Endothelial cell of umbilical vein (primary cell): Measurements from ENCODE around the gene NPC1L1. TPM values are rescaled to one million over a fixed set of nuclear protein-coding genes. Genes with fewer than 3 reads are reported as not detected.
A peak's percentile ranks its signal among the peaks of the same experiment; 100 is the strongest.

Experiments used
- BruUV-seq: library from RNA; stranded (reverse); fragments of 400-500 nt; replicated peaks from 2 replicates; lab custom pipeline; 2021; lab: Mats Ljungman, UMichigan
- CTCF ChIA-PET: fragments of 300-600, 350-600 bp; sonication (Branson Sonifier 250); formaldehyde crosslinking; loops from one replicate; lab custom pipeline; 2021; ENCODE audit warnings: antibody characterized with exemption, inconsistent platforms; lab: Charles Lee
- POLR2A ChIA-PET: fragments of 300-600, 350-600 bp; sonication (Branson Sonifier 250); formaldehyde crosslinking; loops from one replicate; lab custom pipeline; 2021; ENCODE audit warnings: antibody characterized with exemption, inconsistent platforms; lab: Charles Lee
- DNase-seq: peaks from one replicate; pipeline ENCODE4 v3.0.0-alpha.2; 2011; ENCODE audit warnings: low read depth, low spot score
- FAIRE-seq: peaks from 2 replicates; lab custom pipeline; 2011; peaks lifted over from hg19 to GRCh38; lab: Jason Lieb, UNC
- H2AFZ ChIP-seq: 2 replicates; pipeline ENCODE4 v1.6.0; 2012; ENCODE audit warnings: low read depth, low read length, control low read depth, inconsistent platforms
- H3K27ac ChIP-seq: 2 replicates; pipeline ENCODE4 v1.5.1; 2011; ENCODE audit warnings: low read depth, mild to moderate bottlenecking, control low read depth, low read length, moderate library complexity; ENCODE audit not compliant: insufficient read depth
- H3K27me3 ChIP-seq, 2 experiments: 2 replicates each; pipeline versions ENCODE4 v1.6.0 to v1.6.1; 2011; ENCODE audit warnings: low read length in 2 of 2, mixed read lengths in 1 of 2; ENCODE audit not compliant: control insufficient read depth in 2 of 2, insufficient read depth in 2 of 2
- H3K36me3 ChIP-seq, 2 experiments: 2 replicates in 1 of 2; 3 replicates in 1 of 2; pipeline ENCODE4 v1.5.1; 2011; ENCODE audit warnings: low read length in 2 of 2, mild to moderate bottlenecking in 1 of 2, moderate library complexity in 1 of 2; ENCODE audit not compliant: control insufficient read depth in 2 of 2, insufficient read depth in 2 of 2; ENCODE audit errors: extremely low read depth in 1 of 2
- H3K4me1 ChIP-seq: 3 replicates; pipeline ENCODE4 v1.5.1; 2011; ENCODE audit warnings: mild to moderate bottlenecking, low read length; ENCODE audit not compliant: control insufficient read depth, insufficient read depth; ENCODE audit errors: extremely low read depth
- H3K4me2 ChIP-seq: 2 replicates; pipeline ENCODE4 v1.6.1; 2011; ENCODE audit warnings: low read length, control low read depth, mixed read lengths; ENCODE audit not compliant: insufficient read depth
- H3K4me3 ChIP-seq, 3 experiments: fragments of 200-600 bp in 1 of 3; sonication (generic), shearing (Covaris generic) in 1 of 3; replicated peaks in 1 of 3; 2 replicates each; pipeline ENCODE4 v1.5.1; 2011 to 2016; ENCODE audit warnings: control low read depth in 3 of 3, low read length in 3 of 3, mild to moderate bottlenecking in 2 of 3, inconsistent platforms in 1 of 3, low read depth in 1 of 3, moderate library complexity in 1 of 3; ENCODE audit not compliant: insufficient read depth in 1 of 3
- H3K79me2 ChIP-seq: 2 replicates; pipeline ENCODE4 v1.6.0; 2012; ENCODE audit warnings: low read length, inconsistent platforms; ENCODE audit not compliant: control insufficient read depth, insufficient read depth
- H3K9ac ChIP-seq: replicated peaks from 2 replicates; pipeline ENCODE3; 2011; ENCODE audit warnings: low read length, control low read depth; ENCODE audit not compliant: insufficient read depth; ENCODE audit errors: extremely low read depth
- H3K9me1 ChIP-seq: replicated peaks from 3 replicates; pipeline ENCODE4 v1.6.0; 2011; ENCODE audit warnings: mild to moderate bottlenecking, low read length; ENCODE audit not compliant: control insufficient read depth, insufficient read depth; ENCODE audit errors: extremely low read depth
- H3K9me3 ChIP-seq: replicated peaks from 2 replicates; pipeline ENCODE4 v1.5.1; 2012; ENCODE audit warnings: low read length, inconsistent platforms; ENCODE audit not compliant: control insufficient read depth, insufficient read depth
- H4K20me1 ChIP-seq: replicated peaks from 2 replicates; pipeline ENCODE3; 2011; ENCODE audit warnings: mild to moderate bottlenecking, low read length; ENCODE audit not compliant: control insufficient read depth, insufficient read depth; ENCODE audit errors: extremely low read depth
- EZH2 ChIP-seq: IDR thresholded peaks from 2 replicates; pipeline ENCODE4 v1.6.1; 2012; ENCODE audit warnings: borderline replicate concordance, low read depth, mild to moderate bottlenecking, moderate library complexity, low read length, inconsistent platforms; ENCODE audit not compliant: severe bottlenecking
- FOS ChIP-seq: IDR thresholded peaks from 2 replicates; pipeline ENCODE4 v1.6.1; 2011; ENCODE audit warnings: mild to moderate bottlenecking, low read length, moderate library complexity, borderline replicate concordance; ENCODE audit not compliant: insufficient read depth
- GATA2 ChIP-seq: IDR thresholded peaks from 2 replicates; pipeline ENCODE4 v1.7.0; 2011; ENCODE audit warnings: low read depth, mild to moderate bottlenecking, moderate library complexity, mixed read lengths, low read length; ENCODE audit not compliant: insufficient read length, insufficient read depth
- JUN ChIP-seq: IDR thresholded peaks from 2 replicates; pipeline ENCODE4 v1.6.1; 2011; ENCODE audit warnings: borderline replicate concordance, low read depth; ENCODE audit not compliant: insufficient read length, insufficient read depth
- POLR2A ChIP-seq: IDR thresholded peaks from 2 replicates; pipeline ENCODE4 v1.6.1; 2012; ENCODE audit warnings: low read depth, mild to moderate bottlenecking, control low read depth, low read length
- POLR2AphosphoS5 ChIP-seq: IDR thresholded peaks from 2 replicates; pipeline ENCODE4 v1.6.1; 2012; ENCODE audit warnings: low read depth, mild to moderate bottlenecking, control low read depth, low read length, moderate library complexity; ENCODE audit not compliant: insufficient read depth
- dilution Hi-C: fragments of 300-500 bp; cut with MboI; formaldehyde crosslinking; loops from one replicate; pipeline ENCODE4 v1.15.0; 2019; ENCODE audit warnings: low sequenced_read_pairs; ENCODE audit not compliant: extremely low pct_ligation_motif_present
- intact Hi-C: fragments of 100-400 bp; cut with micrococcal nuclease; formaldehyde crosslinking; loops from one replicate; pipeline ENCODE4 v1.10.0; 2022
- polyA plus RNA-seq, 4 experiments: library from polyadenylated mRNA; depleted of rRNA in 3 of 4; stranded (reverse) in 3 of 4; unstranded in 1 of 4; fragments of >200 nt; gene quantifications; 2 replicates each; pipeline versions ENCODE4 v1.2.1 to v1.2.3, GENCODE V29; 2011 to 2012; ENCODE audit warnings: missing spikeins in 1 of 4
- total RNA-seq: library from RNA; stranded (reverse); gene quantifications from 2 replicates; pipeline ENCODE4 v1.2.3, GENCODE V29; 2021
- TF ChIP-seq, protein P1 (sequence below), 2 donors: IDR thresholded peaks; 1 replicate in 1 of 2; 2 replicates in 1 of 2; pipeline ENCODE4 v1.5.1; 2011; ENCODE audit warnings: low read length in 2 of 2, mild to moderate bottlenecking in 2 of 2, moderate library complexity in 2 of 2, control low read depth in 1 of 2, inconsistent platforms in 1 of 2, low read depth in 1 of 2; ENCODE audit not compliant: insufficient read depth in 1 of 2; ENCODE audit errors: extremely low read depth in 1 of 2
- TF ChIP-seq, protein P2 (sequence below): IDR thresholded peaks from 2 replicates; pipeline ENCODE4 v1.6.1; 2011; ENCODE audit not compliant: insufficient read depth, insufficient read length

The NPC1L1 gene
- total and polyA plus RNA-seq, 2 donors (not counting 3 experiments of a cell fraction or from before 2014, with no cell fraction given) = not detected

DNA sequence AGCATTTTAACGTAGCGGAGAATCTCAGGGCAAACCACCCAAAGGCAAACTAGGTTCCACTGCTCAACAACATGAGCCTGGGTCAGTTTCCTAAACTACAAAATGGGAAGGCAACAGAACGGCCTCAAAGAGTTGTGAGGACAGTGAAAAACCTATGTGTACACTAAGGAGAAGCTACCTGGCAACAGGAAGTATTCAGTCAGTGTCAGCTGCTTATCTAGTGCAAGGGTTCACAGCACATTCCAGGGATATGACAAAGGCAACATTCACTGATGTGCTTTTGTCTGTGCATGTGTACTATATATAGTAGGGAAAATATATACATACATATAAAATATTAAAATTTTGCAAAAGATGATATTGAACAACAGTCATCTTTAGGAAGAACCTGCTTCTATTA is 67.8 kb downstream of the NPC1L1 start:
- peak; percentile 12 for TF ChIP-seq FOS
- no peak for TF ChIP-seq JUN
- TF ChIP-seq GATA2 = peak; percentile 40
- no peaks in the 10 kb centered on the region for H4K20me1 ChIP-seq
- H3K4me3 ChIP-seq = no peak overlapping the region
- dilution Hi-C loops (no loop called here), intact Hi-C loops (no loop called here)
- no peaks in the 10 kb centered on the region for H3K9me3 ChIP-seq
- POLR2A ChIA-PET = no interaction called here
- H3K79me2 ChIP-seq = peaks cover 61% of the 10 kb centered on the region
- no peaks in the 10 kb centered on the region for H3K9me1 ChIP-seq
- peak; percentile 64 for FAIRE-seq
- H3K4me1 ChIP-seq = peaks cover 29% of the 10 kb centered on the region
- H3K36me3 ChIP-seq = peaks cover 0 to 8% of the 10 kb centered on the region in 2 experiments
- no peaks in the 10 kb centered on the region for H3K27me3 ChIP-seq
- no peak overlapping the region for H2AFZ ChIP-seq
- no TSS peak for BruUV-seq
- CTCF ChIA-PET = interaction anchor here (0.7 to 3.8 kb wide), 4 partner anchors 17 to 214 kb away, joined by 3 to 40 read pairs (median 4); no protein-coding TSS in a partner anchor
- H3K9ac ChIP-seq = no peak overlapping the region
- peak overlapping the region; percentile 22 for H3K27ac ChIP-seq
- DNase-seq = no peak
- peak overlapping the region; percentile 37 for H3K4me2 ChIP-seq

DNA sequence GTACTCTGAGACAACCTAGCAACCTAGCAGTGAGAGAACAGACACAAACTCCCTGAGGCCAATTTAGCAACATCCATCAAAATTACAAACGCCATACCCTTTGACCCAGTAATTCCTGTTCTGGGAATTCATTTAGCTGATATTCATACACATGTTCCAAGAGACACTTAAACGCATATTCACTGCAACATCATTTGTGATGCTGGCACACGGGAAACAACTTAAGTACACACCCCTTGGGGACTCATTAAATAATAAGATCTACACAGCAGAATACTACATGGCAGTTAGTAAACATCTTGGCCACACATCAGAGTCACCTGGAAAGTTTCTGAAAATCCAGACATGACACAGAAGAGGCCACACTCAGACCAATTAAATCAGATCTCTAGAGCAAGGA is 68.3 kb downstream of the NPC1L1 start:
- ChIA-PET POLR2A (no interaction called here), CTCF (interaction anchor here (1.8 to 3.8 kb wide), 2 partner anchors 16 to 124 kb away, joined by 5 to 40 read pairs; no protein-coding TSS in a partner anchor)
- Histone ChIP-seq H3K9ac (no peak overlapping the region), H2AFZ (no peak overlapping the region), H3K27me3 (no peaks in the 10 kb centered on the region), H3K27ac (no peak overlapping the region), H3K36me3 (peaks cover 0 to 8% of the 10 kb centered on the region in 2 experiments), H3K79me2 (peaks cover 61% of the 10 kb centered on the region), H3K4me1 (peaks cover 29% of the 10 kb centered on the region), H3K4me2 (no peak overlapping the region), H4K20me1 (no peaks in the 10 kb centered on the region), H3K9me1 (no peaks in the 10 kb centered on the region), H3K4me3 (no peak overlapping the region), H3K9me3 (no peaks in the 10 kb centered on the region)
- FAIRE-seq = no peak
- TF ChIP-seq FOS (no peak), POLR2AphosphoS5 (no peak), EZH2 (no peak), POLR2A (no peak), JUN (no peak), GATA2 (no peak)
- TF ChIP-seq, protein P1, sequence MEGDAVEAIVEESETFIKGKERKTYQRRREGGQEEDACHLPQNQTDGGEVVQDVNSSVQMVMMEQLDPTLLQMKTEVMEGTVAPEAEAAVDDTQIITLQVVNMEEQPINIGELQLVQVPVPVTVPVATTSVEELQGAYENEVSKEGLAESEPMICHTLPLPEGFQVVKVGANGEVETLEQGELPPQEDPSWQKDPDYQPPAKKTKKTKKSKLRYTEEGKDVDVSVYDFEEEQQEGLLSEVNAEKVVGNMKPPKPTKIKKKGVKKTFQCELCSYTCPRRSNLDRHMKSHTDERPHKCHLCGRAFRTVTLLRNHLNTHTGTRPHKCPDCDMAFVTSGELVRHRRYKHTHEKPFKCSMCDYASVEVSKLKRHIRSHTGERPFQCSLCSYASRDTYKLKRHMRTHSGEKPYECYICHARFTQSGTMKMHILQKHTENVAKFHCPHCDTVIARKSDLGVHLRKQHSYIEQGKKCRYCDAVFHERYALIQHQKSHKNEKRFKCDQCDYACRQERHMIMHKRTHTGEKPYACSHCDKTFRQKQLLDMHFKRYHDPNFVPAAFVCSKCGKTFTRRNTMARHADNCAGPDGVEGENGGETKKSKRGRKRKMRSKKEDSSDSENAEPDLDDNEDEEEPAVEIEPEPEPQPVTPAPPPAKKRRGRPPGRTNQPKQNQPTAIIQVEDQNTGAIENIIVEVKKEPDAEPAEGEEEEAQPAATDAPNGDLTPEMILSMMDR (IDR thresholded peaks at IDR 0.05; ENCODE audit: extremely low read depth in 1 of 2, insufficient read depth in 1 of 2, low read depth in 1 of 2, low read length in 2 of 2) = no peak
- TF ChIP-seq, protein P2, sequence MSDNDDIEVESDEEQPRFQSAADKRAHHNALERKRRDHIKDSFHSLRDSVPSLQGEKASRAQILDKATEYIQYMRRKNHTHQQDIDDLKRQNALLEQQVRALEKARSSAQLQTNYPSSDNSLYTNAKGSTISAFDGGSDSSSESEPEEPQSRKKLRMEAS = no peak
- dilution Hi-C loops (no loop called here), intact Hi-C loops (no loop called here)
- DNase-seq = no peak
- BruUV-seq = no TSS peak
